ENCODE results near the gene LPCAT2.

The LPCAT2 gene

DNA sequence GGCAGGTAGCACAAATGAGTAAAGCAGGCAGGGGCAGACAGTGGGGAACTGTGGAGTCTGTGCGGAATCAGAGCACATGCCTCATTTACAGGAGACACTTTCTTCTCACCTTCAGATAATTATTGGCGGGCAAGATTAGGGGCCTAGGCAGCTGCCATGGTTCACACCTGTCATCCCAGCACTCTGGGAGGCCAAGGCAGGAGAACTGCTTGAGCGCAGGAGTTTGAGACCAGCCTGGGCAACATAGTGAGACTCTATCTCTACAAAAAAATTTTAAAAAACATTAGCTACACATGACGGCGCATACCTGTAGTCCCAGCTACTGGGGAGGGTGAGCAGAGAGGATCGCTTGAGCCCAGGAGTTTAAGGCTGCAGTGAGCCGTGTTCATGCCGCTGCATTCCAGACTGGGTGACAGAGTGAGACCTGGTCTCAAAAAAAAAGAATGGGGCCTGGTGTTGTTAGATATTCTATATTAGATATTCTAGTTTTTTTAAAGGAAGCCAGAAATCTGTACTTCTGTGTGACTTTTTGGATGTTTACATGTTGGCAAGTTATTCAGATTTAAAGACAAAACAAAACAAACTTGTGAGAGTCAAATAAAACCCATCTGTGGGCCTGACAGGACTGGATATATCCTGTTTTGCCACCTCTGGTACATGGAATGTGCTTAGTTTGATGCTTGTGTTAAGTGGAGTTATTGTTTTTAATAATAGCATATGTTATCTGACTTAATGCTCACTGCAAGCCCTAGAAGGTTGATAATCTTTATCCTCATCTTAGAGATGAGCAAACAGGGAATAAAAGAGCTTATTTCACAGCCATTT, 4.9 kb upstream of the LPCAT2 start:
- no peak for FAIRE-seq

DNA sequence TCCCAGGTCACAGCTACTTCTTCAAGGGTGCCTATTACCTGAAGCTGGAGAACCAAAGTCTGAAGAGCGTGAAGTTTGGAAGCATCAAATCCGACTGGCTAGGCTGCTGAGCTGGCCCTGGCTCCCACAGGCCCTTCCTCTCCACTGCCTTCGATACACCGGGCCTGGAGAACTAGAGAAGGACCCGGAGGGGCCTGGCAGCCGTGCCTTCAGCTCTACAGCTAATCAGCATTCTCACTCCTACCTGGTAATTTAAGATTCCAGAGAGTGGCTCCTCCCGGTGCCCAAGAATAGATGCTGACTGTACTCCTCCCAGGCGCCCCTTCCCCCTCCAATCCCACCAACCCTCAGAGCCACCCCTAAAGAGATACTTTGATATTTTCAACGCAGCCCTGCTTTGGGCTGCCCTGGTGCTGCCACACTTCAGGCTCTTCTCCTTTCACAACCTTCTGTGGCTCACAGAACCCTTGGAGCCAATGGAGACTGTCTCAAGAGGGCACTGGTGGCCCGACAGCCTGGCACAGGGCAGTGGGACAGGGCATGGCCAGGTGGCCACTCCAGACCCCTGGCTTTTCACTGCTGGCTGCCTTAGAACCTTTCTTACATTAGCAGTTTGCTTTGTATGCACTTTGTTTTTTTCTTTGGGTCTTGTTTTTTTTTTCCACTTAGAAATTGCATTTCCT, 3.4 kb upstream of the LPCAT2 start:
- no peak for FAIRE-seq

DNA sequence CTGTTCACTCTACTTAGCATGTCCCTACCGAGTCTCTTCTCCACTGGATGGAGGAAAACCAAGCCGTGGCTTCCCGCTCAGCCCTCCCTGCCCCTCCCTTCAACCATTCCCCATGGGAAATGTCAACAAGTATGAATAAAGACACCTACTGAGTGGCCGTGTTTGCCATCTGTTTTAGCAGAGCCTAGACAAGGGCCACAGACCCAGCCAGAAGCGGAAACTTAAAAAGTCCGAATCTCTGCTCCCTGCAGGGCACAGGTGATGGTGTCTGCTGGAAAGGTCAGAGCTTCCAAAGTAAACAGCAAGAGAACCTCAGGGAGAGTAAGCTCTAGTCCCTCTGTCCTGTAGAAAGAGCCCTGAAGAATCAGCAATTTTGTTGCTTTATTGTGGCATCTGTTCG, 2.8 kb upstream of the LPCAT2 start:
- FAIRE-seq, result no peak

DNA sequence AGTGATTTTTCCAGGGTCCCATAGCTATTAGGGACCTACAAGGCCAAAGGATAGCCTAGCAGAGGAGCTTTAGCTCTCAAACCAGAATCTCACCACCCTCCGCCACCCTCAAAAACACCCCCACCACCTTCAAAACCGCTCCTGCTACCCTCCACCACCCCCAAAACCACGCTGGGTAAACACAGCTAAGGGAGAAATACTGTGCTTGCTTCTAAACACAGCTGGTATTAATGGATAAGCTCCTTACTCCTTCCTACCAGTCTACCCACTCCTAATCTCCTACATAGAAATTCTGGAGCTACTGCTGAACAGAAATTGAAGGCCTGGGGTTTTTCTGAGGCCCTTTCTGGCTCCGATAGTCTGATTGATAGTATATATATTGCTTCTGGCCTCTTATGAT, 2.2 kb upstream of the LPCAT2 start:
- no peak for FAIRE-seq

DNA sequence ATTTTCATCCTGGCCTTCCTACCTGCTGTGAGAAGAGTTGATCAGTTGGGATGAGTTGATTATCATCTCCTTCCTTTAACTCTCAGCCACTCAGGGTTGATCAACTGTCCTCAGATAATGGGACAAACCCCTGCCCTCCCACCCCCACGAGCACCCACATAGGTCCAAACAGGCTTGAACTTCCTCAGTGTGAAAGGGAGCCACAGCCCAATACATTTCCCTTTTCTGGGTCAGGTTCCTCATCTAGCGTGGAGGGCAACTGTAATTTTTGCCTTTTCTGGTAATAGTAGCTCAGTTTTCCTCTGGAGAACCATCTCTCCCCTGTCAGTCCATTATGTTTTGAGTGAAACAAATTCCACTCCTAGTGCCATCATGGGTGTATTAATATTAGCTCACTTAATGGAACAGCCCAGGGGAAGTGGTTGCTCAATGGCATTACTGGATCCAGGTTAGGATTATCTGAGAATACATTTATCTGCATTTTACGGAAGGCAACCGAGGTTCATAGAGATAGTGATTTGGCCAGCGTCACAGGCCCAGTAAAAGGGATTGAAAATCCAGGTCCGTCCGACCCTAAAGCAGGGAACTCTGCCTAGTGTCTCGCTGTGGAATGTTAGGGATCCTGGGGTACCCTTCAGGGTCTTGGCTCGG, 476 bp upstream of the LPCAT2 start:
- FAIRE-seq, result no peak

DNA sequence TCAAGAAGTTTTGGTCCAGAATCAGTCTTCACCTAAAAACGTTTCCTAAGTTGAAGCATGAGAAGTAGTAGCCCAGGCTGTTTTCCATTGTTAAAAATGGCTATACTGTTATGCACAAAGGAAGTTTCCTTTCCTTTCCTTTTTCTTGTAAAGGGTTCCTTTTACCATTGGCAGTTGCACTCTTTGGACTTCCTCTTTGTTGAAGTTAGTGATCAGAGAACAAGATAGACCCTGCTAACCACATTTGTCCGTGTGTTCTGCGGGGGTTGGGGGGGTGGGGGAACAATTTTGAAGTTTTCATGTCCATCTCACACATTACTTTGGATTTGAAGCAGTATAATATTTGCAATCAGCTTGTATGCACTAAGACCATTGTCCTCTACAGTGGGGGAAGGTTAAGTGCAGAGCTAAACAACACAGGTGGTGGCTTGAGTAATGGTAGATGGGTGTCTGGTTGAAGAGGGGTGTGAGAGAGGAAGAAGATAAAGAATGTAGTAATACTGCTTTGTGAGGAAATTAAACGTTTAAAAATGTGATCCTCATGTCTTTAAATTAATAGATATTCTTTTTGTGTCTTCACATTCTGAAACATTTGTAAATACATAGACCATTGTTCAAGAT, 1.4 kb downstream of the LPCAT2 start:
- no peak for FAIRE-seq

DNA sequence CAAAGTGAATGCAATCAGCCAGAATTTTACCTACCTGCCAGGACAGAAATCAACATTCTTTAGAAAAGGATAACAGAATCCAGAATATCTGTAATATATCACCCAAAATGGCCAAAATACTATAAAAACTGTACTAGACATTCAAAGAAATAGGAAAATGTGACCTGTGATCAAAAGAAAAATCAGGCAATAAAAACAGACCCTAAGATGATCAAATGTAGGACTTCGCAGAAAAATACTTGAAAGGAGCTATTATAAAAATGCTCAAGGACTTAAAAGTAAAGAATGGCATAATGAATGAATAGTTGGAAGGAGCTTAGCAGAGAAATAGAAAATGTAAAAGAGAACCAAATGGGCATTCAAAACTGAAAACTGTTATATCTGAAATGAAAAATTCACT, 4.1 kb downstream of the LPCAT2 start:
- no peak for FAIRE-seq

DNA sequence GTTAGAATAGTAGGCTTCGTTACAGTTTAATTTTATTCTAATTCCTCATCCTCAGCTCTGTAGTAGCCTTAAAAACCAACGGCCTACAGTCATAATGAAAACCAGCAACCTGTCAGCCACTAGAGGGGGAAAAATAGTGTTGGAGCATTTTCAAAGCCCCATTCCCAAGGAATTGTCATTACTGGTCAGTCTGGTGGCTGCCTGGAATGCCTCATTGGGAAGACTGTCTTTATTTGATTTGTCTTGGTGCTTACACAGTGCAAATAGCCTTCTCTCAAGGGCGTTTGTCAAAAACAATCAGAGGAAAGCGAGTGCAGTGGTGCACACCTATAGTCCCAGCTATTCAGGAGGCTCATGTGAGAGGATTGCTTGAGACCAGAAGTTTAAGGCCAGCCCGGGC, 4.7 kb downstream of the LPCAT2 start:
- FAIRE-seq, result no peak

DNA sequence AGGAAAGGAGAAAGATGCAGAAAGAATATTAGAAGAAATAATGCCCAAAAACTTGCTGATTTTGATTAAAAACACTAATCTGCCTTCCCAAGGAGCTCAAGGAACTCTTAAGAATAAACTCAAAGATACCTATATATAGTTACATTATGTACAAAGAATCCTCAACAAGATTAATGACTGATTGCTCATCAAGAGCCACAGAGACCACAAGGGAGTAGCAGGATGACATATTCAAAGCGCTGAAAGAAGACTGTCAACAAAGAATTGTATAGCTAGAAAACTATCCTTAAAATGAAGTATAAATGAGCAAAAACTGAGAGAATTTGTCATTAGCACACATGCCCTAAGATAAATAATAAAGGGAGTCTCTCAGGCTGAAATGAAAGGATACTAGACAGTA, 6.2 kb downstream of the LPCAT2 start:
- FAIRE-seq, result no peak

DNA sequence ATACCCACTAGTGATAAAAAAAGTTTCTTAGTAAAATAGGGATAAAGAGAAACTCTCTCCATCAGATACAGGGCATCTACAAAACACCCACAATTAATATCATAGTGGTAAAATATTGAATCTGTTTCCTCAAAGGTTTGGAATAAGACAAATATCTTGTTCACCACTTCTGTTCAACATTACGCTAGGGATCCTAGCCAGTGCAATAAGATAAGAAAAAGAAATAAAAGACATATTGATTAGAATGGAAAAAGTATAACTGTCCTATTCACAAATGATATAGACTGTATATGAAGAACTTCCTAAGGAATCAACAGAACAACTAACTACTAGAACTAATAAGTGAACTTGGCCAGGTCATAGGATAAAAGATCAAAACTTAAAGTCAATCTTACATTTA, 12.9 kb downstream of the LPCAT2 start:
- FAIRE-seq, result no peak

DNA sequence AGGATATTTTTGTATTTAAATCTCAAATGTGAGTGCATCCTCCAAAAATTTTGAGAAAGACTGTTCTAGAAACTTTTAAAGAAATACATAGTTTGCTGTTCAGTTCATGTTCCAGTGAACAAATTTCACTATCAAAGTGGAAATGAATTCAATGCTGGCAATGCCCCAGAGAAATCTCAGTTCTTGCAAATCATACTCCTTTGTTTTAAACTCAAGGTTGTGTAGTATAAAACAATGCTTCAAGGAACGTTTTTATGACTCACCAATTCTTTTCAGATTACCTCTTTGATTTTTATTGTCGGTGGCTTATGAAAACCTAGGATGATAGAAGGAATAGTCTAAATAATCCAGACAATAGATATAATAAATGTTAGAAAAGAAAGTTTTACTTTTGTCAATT, 17.6 kb downstream of the LPCAT2 start:
- no peak for FAIRE-seq

DNA sequence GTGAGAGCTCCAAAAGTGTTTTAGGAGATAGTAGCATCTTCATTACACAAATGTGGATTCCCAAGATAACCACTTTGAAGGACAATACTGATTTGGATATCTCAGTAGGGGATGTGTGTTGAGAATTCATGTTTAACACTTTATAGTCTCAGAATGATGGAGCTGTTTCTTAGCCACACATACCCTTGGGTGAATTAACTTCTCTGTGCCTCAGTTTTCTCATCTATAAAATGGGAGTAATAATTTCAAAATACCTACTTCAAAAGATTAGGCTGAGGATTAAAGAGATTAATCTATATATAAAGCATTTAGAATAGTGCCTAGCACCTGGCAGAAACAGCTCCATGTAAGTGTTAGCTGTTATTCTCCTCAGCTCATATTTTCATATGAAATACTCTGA, 19.0 kb downstream of the LPCAT2 start:
- FAIRE-seq, result no peak

DNA sequence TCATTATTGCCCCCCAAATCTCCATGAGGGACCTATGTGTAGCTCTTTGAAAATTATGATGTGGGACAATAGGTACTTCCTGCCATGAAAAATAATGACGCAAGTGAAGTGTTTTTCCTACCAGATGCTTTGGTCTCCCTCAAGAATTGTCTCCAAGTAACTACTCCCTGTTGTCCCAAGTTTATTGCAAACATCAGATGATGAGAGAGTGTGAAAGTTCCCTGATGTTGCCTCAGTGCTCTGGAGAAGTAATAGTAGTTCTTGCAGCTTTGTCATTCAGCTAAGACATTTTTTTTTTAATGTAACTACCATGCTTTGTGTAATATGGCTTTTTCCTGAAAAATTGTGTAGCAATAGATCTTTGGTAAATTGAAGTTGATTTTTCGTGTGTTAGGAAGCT, 20.1 kb downstream of the LPCAT2 start:
- no peak for FAIRE-seq

DNA sequence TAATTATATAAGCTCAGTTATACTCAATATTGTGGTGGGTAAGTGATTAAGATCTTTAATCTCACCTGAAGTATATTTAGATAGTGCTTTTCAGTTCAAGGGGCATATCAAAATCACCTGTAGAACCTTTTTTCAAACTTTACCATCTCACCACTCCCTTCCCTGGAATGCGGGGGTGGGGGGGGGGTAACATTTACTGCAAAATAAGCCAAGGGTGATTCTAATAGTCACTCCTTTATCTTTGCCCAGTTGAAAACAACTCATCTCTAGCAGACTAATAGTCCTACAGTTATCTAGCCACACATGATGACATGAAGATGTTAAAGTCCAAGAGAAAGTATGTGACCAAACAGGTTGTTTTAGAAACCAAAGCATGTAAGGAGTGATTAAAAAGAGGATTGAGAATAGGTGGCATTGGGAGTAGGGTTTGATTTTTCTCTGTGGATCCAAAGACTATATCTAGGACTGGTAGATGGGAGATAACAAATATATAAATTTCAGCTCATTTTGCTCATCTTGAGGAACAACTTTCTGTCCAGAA, 21.5 kb downstream of the LPCAT2 start:
- FAIRE-seq, result no peak

DNA sequence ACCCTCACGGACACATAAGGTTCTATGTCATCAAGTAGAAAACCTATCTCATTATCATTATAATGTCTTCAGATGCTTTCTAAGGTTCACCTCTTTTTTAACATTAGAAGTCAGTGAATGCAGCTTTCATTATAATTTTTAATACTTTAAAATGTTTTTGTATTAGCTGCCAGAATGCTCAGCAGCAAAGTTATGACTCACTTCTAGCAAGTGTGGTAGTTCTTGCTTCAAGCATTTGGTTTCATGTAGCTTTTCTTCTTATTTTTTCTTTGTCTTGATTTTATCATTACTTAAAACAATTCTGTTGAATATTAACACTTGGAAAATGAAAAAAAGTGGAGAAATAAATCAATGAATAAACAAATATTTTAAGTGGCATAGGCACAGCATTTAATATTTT, 23.4 kb downstream of the LPCAT2 start:
- FAIRE-seq, result no peak

DNA sequence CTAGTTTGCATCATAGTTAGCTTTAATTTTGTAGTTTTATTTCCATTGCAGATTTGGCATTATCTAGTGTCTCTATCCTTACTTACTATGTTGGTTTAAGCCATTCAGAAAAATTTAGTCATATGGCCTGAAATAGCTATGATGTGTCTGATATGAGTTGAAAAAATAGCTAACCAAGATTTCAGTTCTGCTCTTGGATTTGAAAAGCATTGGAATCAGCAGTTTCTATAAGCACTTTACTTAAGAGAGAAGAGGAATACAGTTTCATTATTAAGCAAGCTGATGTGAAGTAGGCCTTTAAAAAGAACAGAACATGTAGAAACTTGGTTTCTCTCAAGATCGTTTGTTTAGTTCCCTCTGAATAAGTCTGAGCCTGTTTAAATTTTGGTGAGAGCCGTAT, 25.9 kb downstream of the LPCAT2 start:
- FAIRE-seq, result no peak

DNA sequence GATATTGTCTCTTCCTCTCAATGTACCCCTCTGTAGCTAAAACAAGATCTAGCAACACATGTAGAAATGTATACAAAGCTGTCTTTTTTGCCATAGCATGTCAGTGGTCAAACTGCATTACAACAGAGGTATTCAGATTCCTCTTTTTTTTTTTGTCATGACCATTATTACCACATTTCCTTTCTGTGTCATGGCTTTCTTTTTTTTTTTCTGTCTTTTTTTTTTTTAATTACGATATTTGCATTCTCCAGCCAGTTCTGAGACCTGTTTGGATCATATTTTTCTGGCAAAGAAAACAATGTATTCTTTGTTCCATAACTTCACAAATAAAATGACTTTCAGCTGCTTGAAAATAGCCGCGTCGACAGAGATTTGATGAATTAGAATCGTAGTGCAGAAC, 30.2 kb downstream of the LPCAT2 start:
- FAIRE-seq, result no peak

DNA sequence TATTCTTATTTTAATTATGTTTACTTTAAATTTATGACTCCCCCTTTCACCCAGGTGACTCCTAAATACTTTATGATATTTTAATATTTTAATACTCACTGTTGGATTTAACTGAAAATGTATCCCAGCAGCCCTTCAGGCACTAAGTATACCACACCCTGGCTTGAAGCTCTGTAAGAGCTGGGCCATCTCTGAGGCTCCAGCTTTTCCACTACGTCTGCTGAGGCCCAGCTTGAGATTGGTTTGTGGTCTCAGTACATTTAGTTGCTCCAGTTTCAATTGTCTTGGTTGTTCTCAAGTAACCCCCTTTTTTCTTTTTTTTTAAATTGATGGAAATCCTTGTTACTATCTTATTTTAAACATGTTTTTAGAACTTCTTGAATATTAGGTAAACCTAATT, 30.6 kb downstream of the LPCAT2 start:
- no peak for FAIRE-seq

DNA sequence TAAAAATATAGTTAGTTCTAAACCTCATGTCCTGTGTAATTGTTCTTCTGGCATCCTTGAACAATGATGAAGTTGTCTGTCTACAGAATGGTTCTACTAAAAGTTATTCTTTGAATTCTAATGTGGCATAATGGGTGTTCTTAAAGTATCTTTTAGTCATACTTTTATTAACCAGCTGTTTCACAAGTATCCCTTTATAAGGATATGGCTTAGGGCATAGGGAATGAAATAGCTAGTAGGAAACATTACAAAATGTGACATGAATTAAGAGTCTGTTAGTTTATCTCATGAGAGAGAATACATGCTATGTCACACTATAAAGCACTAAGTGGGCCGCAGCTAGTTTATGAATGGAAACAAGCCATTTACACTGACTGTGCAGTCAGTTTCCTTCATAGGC, 31.3 kb downstream of the LPCAT2 start:
- FAIRE-seq, result no peak

DNA sequence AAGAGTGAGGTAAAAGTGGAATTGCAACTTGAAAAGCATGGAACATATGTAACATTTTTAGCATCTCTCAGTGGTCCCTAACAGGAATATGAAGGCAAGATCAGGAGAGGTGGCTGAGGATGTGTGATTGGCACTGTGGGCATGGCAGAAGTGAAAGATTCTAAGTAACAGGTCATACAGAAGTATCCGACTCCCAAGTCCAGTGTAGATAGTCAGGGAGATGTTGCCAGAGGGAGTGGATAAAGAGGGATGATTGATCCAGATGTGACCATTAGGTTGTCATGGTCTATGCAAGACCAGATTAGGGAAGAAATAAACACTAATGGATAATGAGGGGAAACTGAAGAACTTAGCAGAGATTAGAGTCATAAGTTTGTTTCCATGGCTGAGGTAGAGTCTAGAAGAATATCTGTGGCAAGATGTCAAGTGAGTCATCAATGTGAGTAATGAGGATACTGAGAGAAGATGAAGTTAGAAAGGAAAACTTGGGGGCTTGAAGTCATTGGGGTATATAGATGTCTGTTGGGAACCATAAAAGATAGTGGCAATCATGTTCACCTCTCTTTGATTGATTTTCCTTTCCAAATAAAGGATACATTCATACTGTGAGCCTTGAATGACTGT, 33.7 kb downstream of the LPCAT2 start:
- no peak for FAIRE-seq

DNA sequence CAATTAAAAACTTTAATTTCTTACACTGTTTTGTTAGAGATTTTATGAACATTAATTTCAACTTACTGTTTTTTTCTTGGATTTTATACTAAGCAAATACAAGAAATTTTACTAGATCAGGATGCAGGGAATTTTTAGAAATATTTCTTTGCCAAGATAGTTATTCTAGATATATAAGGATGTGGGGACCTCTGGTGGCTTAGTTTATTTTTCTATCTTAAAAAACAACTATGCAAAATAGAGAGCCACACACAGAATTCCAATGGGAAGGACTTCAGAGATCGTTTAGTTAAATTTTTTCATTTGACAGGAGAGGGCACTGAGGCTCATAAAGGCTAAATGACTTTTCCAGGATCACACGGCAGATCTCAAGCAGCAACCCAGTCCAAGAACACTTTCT, 34.6 kb downstream of the LPCAT2 start:
- FAIRE-seq, result no peak

DNA sequence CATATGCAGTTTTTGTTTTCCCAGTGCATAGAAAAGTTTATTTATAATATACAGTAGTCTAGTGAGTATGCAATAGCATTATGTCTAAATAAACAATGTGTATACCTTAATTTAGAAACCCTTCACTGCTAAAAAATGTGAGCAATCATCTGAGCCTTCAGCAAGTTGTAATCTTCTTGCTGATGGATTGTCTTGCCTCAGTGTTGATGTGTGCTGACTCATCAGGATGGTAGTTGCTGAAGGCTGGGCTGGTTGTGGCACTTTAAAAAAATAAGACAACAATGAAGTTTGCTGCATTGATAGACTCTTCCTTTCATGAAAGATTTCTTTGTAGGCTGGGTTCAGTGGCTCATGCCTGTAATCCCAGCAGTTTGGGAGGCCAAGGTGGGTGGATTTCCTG, 43.7 kb downstream of the LPCAT2 start:
- no peak for FAIRE-seq

DNA sequence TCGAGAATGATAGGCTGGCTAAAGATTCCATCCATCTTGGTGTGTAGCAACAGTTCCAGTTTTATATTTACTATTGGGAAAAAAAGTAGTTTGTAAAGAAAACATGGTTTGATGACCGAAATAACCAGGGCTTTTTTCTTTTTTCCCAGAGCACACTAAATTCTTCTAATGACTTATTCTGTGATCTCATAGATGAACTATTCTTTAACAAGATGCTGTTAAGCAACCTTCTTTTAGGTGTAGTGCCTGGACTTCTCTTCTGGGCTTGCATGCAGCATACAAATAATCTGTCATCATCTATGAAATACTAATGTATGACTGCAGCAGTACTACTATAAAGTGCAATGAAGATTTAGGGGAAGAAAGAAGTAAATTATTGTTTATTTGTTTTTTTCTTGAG, 46.6 kb downstream of the LPCAT2 start:
- FAIRE-seq, result no peak

Measured in colon (tissue), 2 donors.